SK-N-SH (cell line): Measurements from ENCODE around the gene TOP3B.

Experiments
- EP300 ChIP-seq, 2 experiments: IDR thresholded peaks; 2 replicates each; pipeline versions ENCODE4 v1.4.0 to v1.6.1; 2012; ENCODE audit warnings: borderline replicate concordance in 1 of 2, low read depth in 1 of 2, low read length in 1 of 2
- EZH2phosphoT487 ChIP-seq: fragments of 200-600 bp; sonication (generic); IDR thresholded peaks from 2 replicates; pipeline ENCODE4 v1.6.1; 2017; ENCODE audit warnings: low read depth, mixed run types, mild to moderate bottlenecking, antibody characterized with exemption, moderate library complexity, borderline replicate concordance
- FOXM1 ChIP-seq: IDR thresholded peaks from 2 replicates; pipeline ENCODE4 v1.4.0; 2012; ENCODE audit warnings: low read depth, mild to moderate bottlenecking
- MXI1 ChIP-seq: IDR thresholded peaks from 2 replicates; pipeline ENCODE4 v1.6.1; 2012; ENCODE audit warnings: mild to moderate bottlenecking, low read depth, low read length, improper control_type of control experiment
- NRF1 ChIP-seq: IDR thresholded peaks from 2 replicates; pipeline ENCODE4 v1.6.1; 2012; ENCODE audit warnings: low read depth, mild to moderate bottlenecking, low read length
- POLR2AphosphoS5 ChIP-seq: IDR thresholded peaks from 2 replicates; pipeline ENCODE4 v1.6.1; 2012; ENCODE audit warnings: low read depth, low read length
- RCOR1 ChIP-seq: fragments of 150-350 bp; IDR thresholded peaks from 2 replicates; pipeline ENCODE4 v1.6.1; 2017; ENCODE audit warnings: antibody characterized with exemption, low read length
- RFX5 ChIP-seq: IDR thresholded peaks from 2 replicates; pipeline ENCODE4 v1.6.1; 2012; ENCODE audit warnings: mild to moderate bottlenecking, improper control_type of control experiment, low read length
- RXRA ChIP-seq: IDR thresholded peaks from 2 replicates; pipeline ENCODE4 v1.4.0; 2012; ENCODE audit warnings: low read depth, mild to moderate bottlenecking, borderline replicate concordance
- TAF1 ChIP-seq: IDR thresholded peaks from 2 replicates; pipeline ENCODE4 v1.6.1; 2012; ENCODE audit warnings: low read depth, mild to moderate bottlenecking, low read length, moderate library complexity, borderline replicate concordance
- TCF12 ChIP-seq: IDR thresholded peaks from 2 replicates; pipeline ENCODE4 v1.4.0; 2012
- TF ChIP-seq, protein P1 (sequence below): fragments of 200-600 bp; sonication (generic); IDR thresholded peaks from 2 replicates; pipeline ENCODE4 v1.6.1; 2017; ENCODE audit warnings: antibody characterized with exemption, mild to moderate bottlenecking, moderate library complexity
- TF ChIP-seq, protein P2 (sequence below): fragments of 150-350 bp; IDR thresholded peaks from 2 replicates; pipeline ENCODE4 v1.6.1; 2017; ENCODE audit warnings: antibody characterized with exemption, low read length, low read depth, borderline replicate concordance
- TF ChIP-seq, protein P3 (sequence below): fragments of 150-350 bp; IDR thresholded peaks from 2 replicates; pipeline ENCODE4 v1.6.1; 2016; ENCODE audit warnings: mild to moderate bottlenecking, low read depth, low read length

DNA sequence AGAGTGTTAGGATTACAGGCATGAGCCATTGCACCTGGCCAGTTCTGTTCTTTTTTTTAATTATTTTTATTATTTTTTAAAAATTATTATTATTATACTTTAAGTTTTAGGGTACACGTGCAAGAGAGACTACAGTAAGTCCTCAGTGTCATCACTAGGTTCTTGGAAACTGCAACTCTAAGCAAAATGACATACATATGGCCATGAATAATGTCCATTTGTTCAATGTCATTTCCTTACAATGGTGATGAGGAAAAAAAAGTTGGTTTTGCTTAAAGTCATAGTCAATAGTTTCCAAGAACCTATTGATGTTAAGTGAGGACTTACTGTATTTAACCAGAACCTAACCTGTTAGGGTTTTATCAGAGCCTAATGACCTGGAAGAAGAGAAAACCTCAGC lies 29.4 kb upstream of the TOP3B start:
- TF ChIP-seq, protein P1, sequence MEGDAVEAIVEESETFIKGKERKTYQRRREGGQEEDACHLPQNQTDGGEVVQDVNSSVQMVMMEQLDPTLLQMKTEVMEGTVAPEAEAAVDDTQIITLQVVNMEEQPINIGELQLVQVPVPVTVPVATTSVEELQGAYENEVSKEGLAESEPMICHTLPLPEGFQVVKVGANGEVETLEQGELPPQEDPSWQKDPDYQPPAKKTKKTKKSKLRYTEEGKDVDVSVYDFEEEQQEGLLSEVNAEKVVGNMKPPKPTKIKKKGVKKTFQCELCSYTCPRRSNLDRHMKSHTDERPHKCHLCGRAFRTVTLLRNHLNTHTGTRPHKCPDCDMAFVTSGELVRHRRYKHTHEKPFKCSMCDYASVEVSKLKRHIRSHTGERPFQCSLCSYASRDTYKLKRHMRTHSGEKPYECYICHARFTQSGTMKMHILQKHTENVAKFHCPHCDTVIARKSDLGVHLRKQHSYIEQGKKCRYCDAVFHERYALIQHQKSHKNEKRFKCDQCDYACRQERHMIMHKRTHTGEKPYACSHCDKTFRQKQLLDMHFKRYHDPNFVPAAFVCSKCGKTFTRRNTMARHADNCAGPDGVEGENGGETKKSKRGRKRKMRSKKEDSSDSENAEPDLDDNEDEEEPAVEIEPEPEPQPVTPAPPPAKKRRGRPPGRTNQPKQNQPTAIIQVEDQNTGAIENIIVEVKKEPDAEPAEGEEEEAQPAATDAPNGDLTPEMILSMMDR = no peak
- TF ChIP-seq TCF12 (no peak), EZH2phosphoT487 (no peak), RCOR1 (no peak), MXI1 (no peak), FOXM1 (no peak), EP300 (IDR thresholded peaks at IDR 0.05; ENCODE audit: borderline replicate concordance in 1 of 2, low read depth in 1 of 2, low read length in 1 of 2) (no peak), NRF1 (no peak), POLR2AphosphoS5 (no peak), TAF1 (no peak), RFX5 (no peak), RXRA (no peak)
- TF ChIP-seq, protein P2, sequence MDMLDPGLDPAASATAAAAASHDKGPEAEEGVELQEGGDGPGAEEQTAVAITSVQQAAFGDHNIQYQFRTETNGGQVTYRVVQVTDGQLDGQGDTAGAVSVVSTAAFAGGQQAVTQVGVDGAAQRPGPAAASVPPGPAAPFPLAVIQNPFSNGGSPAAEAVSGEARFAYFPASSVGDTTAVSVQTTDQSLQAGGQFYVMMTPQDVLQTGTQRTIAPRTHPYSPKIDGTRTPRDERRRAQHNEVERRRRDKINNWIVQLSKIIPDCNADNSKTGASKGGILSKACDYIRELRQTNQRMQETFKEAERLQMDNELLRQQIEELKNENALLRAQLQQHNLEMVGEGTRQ = no peak
- TF ChIP-seq, protein P3, sequence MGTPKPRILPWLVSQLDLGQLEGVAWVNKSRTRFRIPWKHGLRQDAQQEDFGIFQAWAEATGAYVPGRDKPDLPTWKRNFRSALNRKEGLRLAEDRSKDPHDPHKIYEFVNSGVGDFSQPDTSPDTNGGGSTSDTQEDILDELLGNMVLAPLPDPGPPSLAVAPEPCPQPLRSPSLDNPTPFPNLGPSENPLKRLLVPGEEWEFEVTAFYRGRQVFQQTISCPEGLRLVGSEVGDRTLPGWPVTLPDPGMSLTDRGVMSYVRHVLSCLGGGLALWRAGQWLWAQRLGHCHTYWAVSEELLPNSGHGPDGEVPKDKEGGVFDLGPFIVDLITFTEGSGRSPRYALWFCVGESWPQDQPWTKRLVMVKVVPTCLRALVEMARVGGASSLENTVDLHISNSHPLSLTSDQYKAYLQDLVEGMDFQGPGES = no peak
